OCI-LY3 (cell line): ENCODE data around the gene RNF5.

Experiments
- H2AFZ ChIP-seq: fragments of 200-600, 300-600 bp; shearing (Covaris generic); 2 replicates; pipeline ENCODE4 v1.6.0; 2014; ENCODE audit warnings: antibody characterized with exemption, low read depth, low read length
- H3K27ac ChIP-seq: fragments of 200-600, 300-600 bp; sonication (generic); 2 replicates; pipeline ENCODE4 v1.5.1; 2014; ENCODE audit warnings: mild to moderate bottlenecking, low read length, moderate library complexity, mixed read lengths
- H3K27me3 ChIP-seq: fragments of 200-600, 300-600 bp; sonication (generic); 2 replicates; pipeline ENCODE4 v1.6.1; 2014; ENCODE audit warnings: low read depth, low read length, mixed read lengths
- H3K36me3 ChIP-seq: fragments of 200-600, 300-600 bp; sonication (generic); replicated peaks from 2 replicates; pipeline ENCODE3; 2014; ENCODE audit warnings: low read depth, low read length, mixed read lengths
- H3K4me1 ChIP-seq: fragments of 300-600, 200-600 bp; sonication (generic); 2 replicates; pipeline ENCODE4 v1.6.1; 2014; ENCODE audit warnings: low read length, mixed read lengths
- H3K4me2 ChIP-seq: fragments of 200-600, 300-600 bp; sonication (generic); 2 replicates; pipeline ENCODE4 v1.6.1; 2014; ENCODE audit warnings: low read length, mixed read lengths
- H3K4me3 ChIP-seq: fragments of 300-600, 200-600 bp; sonication (generic); 2 replicates; pipeline ENCODE4 v1.5.1; 2014; ENCODE audit warnings: antibody characterized with exemption, mild to moderate bottlenecking, low read length, moderate library complexity
- H3K79me2 ChIP-seq: fragments of 300-600, 200-600 bp; shearing (Covaris generic); 2 replicates; pipeline ENCODE4 v1.6.1; 2014; ENCODE audit warnings: mild to moderate bottlenecking, low read length, mixed read lengths
- H3K9ac ChIP-seq: fragments of 300-600, 200-600 bp; shearing (Covaris generic); 2 replicates; pipeline ENCODE4 v1.6.0; 2014; ENCODE audit warnings: mild to moderate bottlenecking, low read length, moderate library complexity
- H3K9me3 ChIP-seq: fragments of 200-600, 300-600 bp; shearing (Covaris generic); 2 replicates; pipeline ENCODE4 v1.6.1; 2014; ENCODE audit warnings: low read length, mixed read lengths; ENCODE audit not compliant: insufficient read depth
- H4K20me1 ChIP-seq: fragments of 200-600, 300-600 bp; sonication (generic); 2 replicates; pipeline ENCODE4 v1.6.1; 2016; ENCODE audit warnings: low read length, mixed read lengths; ENCODE audit not compliant: insufficient read depth
- CTCF ChIP-seq: fragments of 200-600, 300-600 bp; sonication (generic); IDR thresholded peaks from 2 replicates; pipeline ENCODE4 v1.5.1; 2014; ENCODE audit warnings: antibody characterized with exemption, low read length, low read depth
- EZH2phosphoT487 ChIP-seq: fragments of 200-600 bp; shearing (Covaris generic); IDR thresholded peaks from 2 replicates; pipeline ENCODE4 v1.6.1; 2018; ENCODE audit warnings: antibody characterized with exemption, mixed run types, low read depth

RNF5 gene

GRCh38 chr6:32189742-32190053, 11.5 kb downstream of the RNF5 start:
- TF ChIP-seq CTCF (no peak), EZH2phosphoT487 (no peak)
- Histone ChIP-seq H3K9ac (peak overlapping the region; percentile 90), H3K4me3 (peak overlapping the region; percentile 93), H3K27ac (peak overlapping the region; percentile 74), H3K36me3 (peaks cover 18% of the 10 kb centered on the region), H4K20me1 (no peaks in the 10 kb centered on the region), H2AFZ (no peak overlapping the region), H3K9me3 (no peaks in the 10 kb centered on the region), H3K4me2 (peak overlapping the region; percentile 93), H3K79me2 (peaks cover 48% of the 10 kb centered on the region), H3K27me3 (no peaks in the 10 kb centered on the region), H3K4me1 (peaks cover 55% of the 10 kb centered on the region)

- peak within 1 kb of the TSS; percentile 97 for H3K27ac ChIP-seq
- H3K4me2 ChIP-seq: peak within 1 kb of the TSS; percentile 100
- no peak for TF ChIP-seq EZH2phosphoT487
- no peak for TF ChIP-seq CTCF
- H3K4me3 ChIP-seq: peak within 1 kb of the TSS; percentile 93
- no peaks in the 10 kb centered on the region for H4K20me1 ChIP-seq
- H3K27me3 ChIP-seq: no peaks in the 10 kb centered on the region
- no peak within 1 kb of the TSS for H2AFZ ChIP-seq
- peaks cover 48% of the 10 kb centered on the region for H3K79me2 ChIP-seq
- peak within 1 kb of the TSS; percentile 100 for H3K9ac ChIP-seq
- peaks cover 59% of the 10 kb centered on the region for H3K4me1 ChIP-seq
- H3K9me3 ChIP-seq: no peaks in the 10 kb centered on the region
- peaks cover 18% of the 10 kb centered on the region for H3K36me3 ChIP-seq
Measured at GRCh38 chr6:32190054-32190851, 12.0 kb downstream of the RNF5 start, which contains the start of gene PBX2. Gene PBX2 (minus strand): TSS chr6:32190202. CDS start chr6:32189915, 287 bp downstream.

GRCh38 chr6:32190911-32191677, 12.9 kb downstream of the RNF5 start:
- peaks cover 55% of the 10 kb centered on the region for H3K4me1 ChIP-seq
- H3K9me3 ChIP-seq: no peaks in the 10 kb centered on the region
- H3K9ac ChIP-seq: peak overlapping the region; percentile 100
- H3K27ac ChIP-seq: peak overlapping the region; percentile 97
- H4K20me1 ChIP-seq: no peaks in the 10 kb centered on the region
- peaks cover 18% of the 10 kb centered on the region for H3K36me3 ChIP-seq
- no peaks in the 10 kb centered on the region for H3K27me3 ChIP-seq
- H3K4me2 ChIP-seq: peak overlapping the region; percentile 100
- H3K79me2 ChIP-seq: peaks cover 48% of the 10 kb centered on the region
- peak overlapping the region; percentile 93 for H3K4me3 ChIP-seq
- H2AFZ ChIP-seq: no peak overlapping the region
- TF ChIP-seq CTCF (no peak), EZH2phosphoT487 (no peak)
